K562 (cell line): Measurements from ENCODE around the gene ASXL2. TPM values are rescaled to one million over a fixed set of nuclear protein-coding genes. Genes with fewer than 3 reads are reported as not detected.

Source experiments
- ARID4B ChIP-seq: sonication (generic); formaldehyde crosslinking; IDR thresholded peaks from 2 replicates; pipeline ENCODE4 v1.8.0; 2022; ENCODE audit warnings: mild to moderate bottlenecking, missing genetic modification reagents
- ATF1 ChIP-seq, 2 experiments: fragments of 450-650 bp in 1 of 2; IDR thresholded peaks; 2 replicates each; pipeline ENCODE4 v1.6.1; 2016; ENCODE audit warnings: missing compliant biosample characterization in 1 of 2, missing genetic modification characterization in 1 of 2
- BRD4 ChIP-seq: fragments of 200-600 bp; sonication (generic); IDR thresholded peaks from 2 replicates; pipeline ENCODE4 v1.6.1; 2017; ENCODE audit warnings: inconsistent platforms
- FOXA3 ChIP-seq, 2 experiments: fragments of 450-650 bp in 1 of 2; sonication (generic) in 1 of 2; formaldehyde crosslinking; IDR thresholded peaks in 1 of 2; conservative IDR thresholded peaks in 1 of 2; 2 replicates each; pipeline versions ENCODE4 v1.4.0 to v1.8.0; 2020 to 2022; ENCODE audit warnings: mild to moderate bottlenecking in 2 of 2, missing genetic modification reagents in 1 of 2
- HDAC1 ChIP-seq, 2 experiments: fragments of 450-650 bp; IDR thresholded peaks; 2 replicates each; pipeline ENCODE4 v1.6.1; 2016 to 2017; ENCODE audit warnings: inconsistent platforms in 1 of 2, mild to moderate bottlenecking in 1 of 2, moderate library complexity in 1 of 2
- HNRNPLL ChIP-seq: fragments of 200-400 bp; formaldehyde crosslinking; IDR thresholded peaks from 2 replicates; pipeline ENCODE4 v1.6.1; 2017; ENCODE audit warnings: low read length, low read depth, mild to moderate bottlenecking; ENCODE audit not compliant: poor library complexity, severe bottlenecking
- MAFG ChIP-seq: fragments of 450-650 bp; conservative IDR thresholded peaks from 2 replicates; pipeline ENCODE4 v1.6.1; 2016; ENCODE audit warnings: missing genetic modification characterization, missing compliant biosample characterization
- NKRF ChIP-seq: fragments of 450-650 bp; IDR thresholded peaks from 2 replicates; pipeline ENCODE4 v1.6.1; 2016; ENCODE audit warnings: borderline replicate concordance
- NR2F6 ChIP-seq: fragments of 450-650 bp; formaldehyde crosslinking; IDR thresholded peaks from 2 replicates; pipeline ENCODE4 v1.4.0; 2020; ENCODE audit warnings: mild to moderate bottlenecking
- NR4A1 ChIP-seq, 2 experiments: fragments of 250-450 bp in 1 of 2; fragments of 450-650 bp in 1 of 2; sonication (Bioruptor Pico) in 1 of 2; IDR thresholded peaks; 2 replicates each; pipeline versions ENCODE4 v1.4.0 to v1.6.1; 2016 to 2020; ENCODE audit warnings: mild to moderate bottlenecking in 2 of 2, missing compliant biosample characterization in 1 of 2, missing genetic modification characterization in 1 of 2, moderate library complexity in 1 of 2
- SMARCE1 ChIP-seq: fragments of 450-650 bp; IDR thresholded peaks from 2 replicates; pipeline ENCODE4 v1.7.1; 2016; ENCODE audit warnings: mild to moderate bottlenecking
- ZNF184 ChIP-seq: sonication (generic); formaldehyde crosslinking; IDR thresholded peaks from 2 replicates; pipeline ENCODE4 v1.5.0; 2020; ENCODE audit warnings: missing genetic modification reagents
- ZNF41 ChIP-seq: fragments of 250-450 bp; sonication (Bioruptor Pico); conservative IDR thresholded peaks from 2 replicates; pipeline ENCODE4 v1.4.0; 2020; ENCODE audit warnings: mild to moderate bottlenecking
- ZNF695 ChIP-seq: fragments of 450-650 bp; formaldehyde crosslinking; IDR thresholded peaks from 2 replicates; pipeline ENCODE4 v1.4.0; 2020; ENCODE audit warnings: mild to moderate bottlenecking, moderate library complexity
- polyA plus RNA-seq, 8 experiments: library from polyadenylated mRNA; depleted of rRNA in 4 of 8; stranded (reverse) in 5 of 8; unstranded in 3 of 8; fragments of >200 nt; fragmentation: Nextera tagmentation in 2 of 8; fragmentation: Illumina TruSeq in 1 of 8; extraction: Ambion mirVana in 2 of 8; extraction: Trizol in 1 of 8; gene quantifications; 2 replicates each; pipeline versions ENCODE4 v1.2.1 to v1.2.3, GENCODE V29; 2011 to 2014; ENCODE audit warnings: inconsistent platforms in 1 of 8, missing spikeins in 1 of 8
- total RNA-seq, 7 experiments: library from RNA; depleted of rRNA in 6 of 7; stranded (reverse); fragments of >200 nt in 6 of 7; fragmentation: Illumina TruSeq in 2 of 7; extraction: Trizol in 2 of 7; gene quantifications; 2 replicates each; pipeline versions ENCODE4 v1.2.1 to v1.2.3, GENCODE V29; 2011 to 2021; ENCODE audit warnings: low replicate concordance in 1 of 7

The ASXL2 gene
- total and polyA plus RNA-seq, 9 of the 15 experiments (the other 6 are each of a cell fraction or from before 2014, with no cell fraction given), result 2.2 to 25.9 (median 9.0) TPM

GRCh38 chr2:25877431-25878360 is 591 bp downstream of the ASXL2 start (continued):
- TF ChIP-seq NKRF, result peak; percentile 58
- TF ChIP-seq ZNF184 (CRISPR knock-in tag), result no peak
- peak; percentile 27 for TF ChIP-seq HNRNPLL
- TF ChIP-seq MAFG (tag), result no peak
- peak in 1 of 2 experiments; percentile 73; a peak in 2 of 4 replicates for TF ChIP-seq FOXA3 (CRISPR knock-in tag; conservative IDR thresholded peaks at IDR 0.05 in 1 of 2, IDR thresholded peaks at IDR 0.05 in 1 of 2)
- no peak for TF ChIP-seq ZNF695
- TF ChIP-seq ARID4B (CRISPR knock-in tag), result peak; percentile 69
- 0 out of 2 replicates have a peak, but pooled peaks have one; percentile 10 for TF ChIP-seq SMARCE1
- no peak for TF ChIP-seq NR2F6 (CRISPR knock-in tag)
- no peak for TF ChIP-seq ATF1 (CRISPR knock-in tag; IDR thresholded peaks at IDR 0.05)
- peak; percentile 69 for TF ChIP-seq ATF1 (tag; IDR thresholded peaks at IDR 0.05)
- TF ChIP-seq NR4A1 (CRISPR knock-in tag; IDR thresholded peaks at IDR 0.05), result no peak
- TF ChIP-seq NR4A1 (tag; IDR thresholded peaks at IDR 0.05), result no peak
- no peak for TF ChIP-seq ZNF41 (CRISPR knock-in tag)
- peak in 1 of 2 experiments; percentile 26; a peak in 2 of 4 replicates for TF ChIP-seq HDAC1 (IDR thresholded peaks at IDR 0.05)
- TF ChIP-seq BRD4, result peak; percentile 51; the same call in 1 of the 2 replicates
